Stimulated activated naive CD8-positive, alpha-beta T cell treated with anti-CD3 and anti-CD28 coated beads, Interleukin-15, Interleukin-2, amounts not matched to agents 100 U/mL and 50 U/mL, for 24 hours (primary cell): ENCODE measurements around the gene CEACAM19.
"Not testable (repeated sequence)": the region's sequence is repeated elsewhere in the genome, so short reads cannot be mapped to it uniquely, and the experiment has no call there.

ENCODE experiments used
- ATAC-seq: fragments of 150-1000 bp; cut with Tn5 transposase; one replicate; pipeline ENCODE4 v1.10.0; 2021
- DNase-seq: peaks from one replicate; pipeline ENCODE4 v3.0.0; 2021

Gene CEACAM19

GRCh38 chr19:44645407-44646048 is 25.8 kb upstream of the CEACAM19 start:
- no peak for ATAC-seq
- DNase-seq = no peak

GRCh38 chr19:44646049-44646416 is 25.2 kb upstream of the CEACAM19 start:
- DNase-seq = no peak
- ATAC-seq = no peak

- no peak for DNase-seq
- ATAC-seq = no peak
Observed at GRCh38 chr19:44647144-44647543, 24.1 kb upstream of the CEACAM19 start.

GRCh38 chr19:44648631-44649251 is 22.5 kb upstream of the CEACAM19 start:
- no peak for ATAC-seq
- DNase-seq = no peak

GRCh38 chr19:44649578-44650145 is 21.6 kb upstream of the CEACAM19 start:
- ATAC-seq = no peak
- no peak for DNase-seq

- no peak for DNase-seq
- ATAC-seq = no peak
Observed at GRCh38 chr19:44653343-44653742, 17.9 kb upstream of the CEACAM19 start.

- ATAC-seq = peak; percentile 87
- peak; percentile 77 for DNase-seq
Observed at GRCh38 chr19:44653977-44654774, 17.1 kb upstream of the CEACAM19 start.

GRCh38 chr19:44657211-44657921 is 13.9 kb upstream of the CEACAM19 start:
- ATAC-seq (peak; percentile 71), DNase-seq (peak; percentile 78)

- no peak for DNase-seq
- no peak for ATAC-seq
Observed at GRCh38 chr19:44658069-44658733, 13.1 kb upstream of the CEACAM19 start.

- DNase-seq (no peak), ATAC-seq (no peak)
Observed at GRCh38 chr19:44660081-44660480, 11.2 kb upstream of the CEACAM19 start.

- no peak for ATAC-seq
- DNase-seq = no peak
Observed at GRCh38 chr19:44661205-44661604, 10.1 kb upstream of the CEACAM19 start.

GRCh38 chr19:44661904-44662303 is 9.4 kb upstream of the CEACAM19 start:
- ATAC-seq (no peak), DNase-seq (no peak)

- DNase-seq (no peak), ATAC-seq (no peak)
Observed at GRCh38 chr19:44662691-44663385, 8.4 kb upstream of the CEACAM19 start.

- ATAC-seq = no peak
Observed at GRCh38 chr19:44663996-44664395, 7.3 kb upstream of the CEACAM19 start.

GRCh38 chr19:44664976-44665375 is 6.3 kb upstream of the CEACAM19 start:
- DNase-seq (no peak), ATAC-seq (no peak)

More at GRCh38 chr19:44663996-44664395, 7.3 kb upstream of the CEACAM19 start:
- DNase-seq = no peak

GRCh38 chr19:44666852-44667556 is 4.3 kb upstream of the CEACAM19 start:
- ATAC-seq = peak; percentile 24
- DNase-seq = no peak

- no peak for ATAC-seq
Observed at GRCh38 chr19:44668985-44669764, 2.1 kb upstream of the CEACAM19 start.

GRCh38 chr19:44670027-44670426 is 1.3 kb upstream of the CEACAM19 start:
- ATAC-seq, DNase-seq: not testable (repeated sequence)

More at GRCh38 chr19:44668985-44669764, 2.1 kb upstream of the CEACAM19 start:
- no peak for DNase-seq

- ATAC-seq = no peak
- DNase-seq = no peak
Observed at GRCh38 chr19:44672226-44672625, 944 bp downstream of the CEACAM19 start.

GRCh38 chr19:44673510-44673909 is 2.2 kb downstream of the CEACAM19 start:
- DNase-seq = no peak
- no peak for ATAC-seq
